HG03460 (cell line): Measurements from ENCODE around the gene RAMP2.

ENCODE experiments used
- ATAC-seq: cut with Tn5 transposase; IDR thresholded peaks from one replicate; pipeline ENCODE4 v1.9.1; 2021; ENCODE audit not compliant: unreplicated experiment

The RAMP2 gene

GRCh38 chr17:42791948-42792347, 30.9 kb downstream of the RAMP2 start:
- no peak for ATAC-seq

GRCh38 chr17:42792545-42792944, 31.5 kb downstream of the RAMP2 start:
- ATAC-seq, result no peak

- ATAC-seq, result no peak
Measured at GRCh38 chr17:42795061-42795460, 34.0 kb downstream of the RAMP2 start.

GRCh38 chr17:42795465-42795864, 34.4 kb downstream of the RAMP2 start:
- ATAC-seq, result no peak

GRCh38 chr17:42796066-42796758, 35.2 kb downstream of the RAMP2 start:
- ATAC-seq, result no peak

GRCh38 chr17:42797067-42798007, 36.3 kb downstream of the RAMP2 start:
- no peak for ATAC-seq

GRCh38 chr17:42798011-42798382, 37.0 kb downstream of the RAMP2 start:
- ATAC-seq, result no peak

GRCh38 chr17:42798383-42799380, 37.7 kb downstream of the RAMP2 start, which contains the start of the genes CNTD1 and COA3:
Gene CNTD1 (plus strand): TSS chr17:42798861. CDS start chr17:42799068, 207 bp downstream.
Gene COA3 (minus strand): TSS chr17:42798704. CDS start chr17:42798681, 23 bp downstream.
- ATAC-seq, result peak; percentile 79

GRCh38 chr17:42803074-42803883, 42.3 kb downstream of the RAMP2 start:
- no peak for ATAC-seq

- ATAC-seq, result no peak
Measured at GRCh38 chr17:42804918-42805367, 43.9 kb downstream of the RAMP2 start.

- ATAC-seq, result no peak
Measured at GRCh38 chr17:42806249-42806648, 45.2 kb downstream of the RAMP2 start.

- no peak for ATAC-seq
Measured at GRCh38 chr17:42809250-42809649, 48.2 kb downstream of the RAMP2 start.
